Activated naive CD8-positive, alpha-beta T cell treated with anti-CD3 and anti-CD28 coated beads, Interleukin-2, amount 50 U/mL, for 24 hours (primary cell): ENCODE measurements around the gene SYTL2.

Source experiments
- ATAC-seq: fragments of 150-1000 bp; cut with Tn5 transposase; one replicate; pipeline ENCODE4 v1.10.0; 2021
- DNase-seq: peaks from one replicate; pipeline ENCODE4 v3.0.0; 2021
- H3K27ac Mint-ChIP-seq: one replicate; pipeline ENCODE4 v1.8.0; 2021; ENCODE audit warnings: mild to moderate bottlenecking, mixed read lengths
- H3K27me3 Mint-ChIP-seq: one replicate; pipeline ENCODE4 v1.8.0; 2021; ENCODE audit warnings: mixed read lengths
- H3K36me3 Mint-ChIP-seq: one replicate; pipeline ENCODE4 v1.8.0; 2021; ENCODE audit warnings: low read depth, mixed read lengths
- H3K4me1 Mint-ChIP-seq: one replicate; pipeline ENCODE4 v1.8.0; 2021; ENCODE audit warnings: mixed read lengths
- H3K4me3 Mint-ChIP-seq: one replicate; pipeline ENCODE4 v1.8.0; 2021; ENCODE audit warnings: mild to moderate bottlenecking, moderate library complexity, mixed read lengths
- H3K9me3 Mint-ChIP-seq: one replicate; pipeline ENCODE4 v1.8.0; 2021; ENCODE audit warnings: mixed read lengths

Gene SYTL2

GRCh38 chr11:85725510-85726258 is 85.3 kb downstream of the SYTL2 start:
- Mint-ChIP-seq H3K9me3 (no peaks in the 10 kb centered on the region), H3K36me3 (peaks cover 7% of the 10 kb centered on the region), H3K4me3 (no peak overlapping the region), H3K4me1 (no peaks in the 10 kb centered on the region), H3K27me3 (no peaks in the 10 kb centered on the region), H3K27ac (no peak overlapping the region)
- ATAC-seq: no peak
- no peak for DNase-seq

- DNase-seq (no peak), ATAC-seq (no peak)
- Mint-ChIP-seq H3K4me1 (no peaks in the 10 kb centered on the region), H3K4me3 (no peak overlapping the region), H3K36me3 (peaks cover 7% of the 10 kb centered on the region), H3K27ac (no peak overlapping the region), H3K27me3 (no peaks in the 10 kb centered on the region), H3K9me3 (no peaks in the 10 kb centered on the region)
These were observed 86.0 kb downstream of the SYTL2 start for GRCh38 chr11:85724748-85725465.

DNA sequence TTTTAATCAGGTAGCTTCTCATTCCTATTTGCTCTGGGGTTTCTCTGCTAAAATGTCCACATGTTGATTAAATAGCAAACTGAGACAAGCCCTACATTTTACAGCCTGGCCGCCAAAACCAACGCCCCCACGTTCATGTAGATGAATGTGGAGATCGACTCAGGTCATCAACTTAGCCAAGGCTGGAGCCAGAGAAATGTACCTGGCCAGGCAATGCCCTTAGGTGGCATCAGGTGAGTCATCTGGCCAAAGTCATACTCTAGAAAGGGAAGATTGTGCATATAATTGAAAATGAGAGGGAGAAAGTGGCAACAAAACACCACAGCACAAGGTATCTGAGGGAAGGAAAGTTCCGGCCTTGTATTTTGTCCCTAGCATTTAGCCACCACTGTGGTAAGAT is 87.9 kb downstream of the SYTL2 start:
- no peak for DNase-seq
- Mint-ChIP-seq H3K36me3 (peaks cover 7% of the 10 kb centered on the region), H3K27ac (no peak overlapping the region), H3K27me3 (no peaks in the 10 kb centered on the region), H3K4me3 (no peak overlapping the region), H3K9me3 (no peaks in the 10 kb centered on the region), H3K4me1 (no peaks in the 10 kb centered on the region)
- no peak for ATAC-seq

- DNase-seq (no peak), ATAC-seq (no peak)
- Mint-ChIP-seq H3K4me1 (peaks cover 9% of the 10 kb centered on the region), H3K27ac (no peak overlapping the region), H3K27me3 (no peaks in the 10 kb centered on the region), H3K9me3 (no peaks in the 10 kb centered on the region), H3K36me3 (no peaks in the 10 kb centered on the region), H3K4me3 (no peak overlapping the region)
These were observed 89.8 kb downstream of the SYTL2 start for GRCh38 chr11:85721191-85721590.

DNA sequence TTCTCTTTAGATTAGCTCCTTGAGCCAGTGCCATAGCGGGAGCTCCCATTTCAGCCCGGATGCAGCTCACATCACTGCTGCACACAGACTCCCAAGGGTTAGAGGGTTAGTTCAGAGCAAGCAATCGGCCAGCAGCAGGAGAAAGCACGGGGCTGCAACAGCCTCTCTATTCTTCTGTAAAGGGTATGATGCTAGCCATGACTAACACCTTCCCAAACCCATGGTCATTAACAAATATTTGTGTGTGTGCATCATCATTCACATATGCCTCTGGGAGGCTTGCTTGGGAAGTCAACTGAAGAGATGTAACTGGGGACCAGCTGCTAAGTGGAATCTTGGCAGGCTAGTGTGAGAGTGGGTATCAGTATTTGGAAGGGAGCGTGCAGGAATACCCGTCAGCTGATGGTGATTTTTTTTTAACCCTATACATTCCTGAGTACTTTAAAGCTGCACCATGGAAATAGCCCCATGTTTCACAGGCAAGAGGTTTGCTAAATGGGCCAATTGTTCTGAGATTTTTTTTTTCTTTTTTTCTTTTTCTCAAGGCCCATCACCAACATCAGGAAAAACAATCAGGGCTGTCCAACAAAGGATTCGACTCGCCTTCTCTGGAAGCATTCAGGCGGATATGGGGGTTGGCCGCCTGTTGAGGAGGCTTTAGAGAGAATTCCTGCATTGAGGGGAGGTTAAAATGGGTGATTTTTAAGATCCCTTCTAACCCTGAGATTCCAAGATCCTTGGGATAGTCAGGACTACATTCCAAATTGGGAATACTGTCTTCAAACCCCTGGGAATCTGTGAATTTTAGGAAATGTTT is 91.7 kb downstream of the SYTL2 start:
- no peak for ATAC-seq
- H3K36me3 Mint-ChIP-seq: no peaks in the 10 kb centered on the region
- H3K27me3 Mint-ChIP-seq: no peaks in the 10 kb centered on the region
- H3K4me1 Mint-ChIP-seq: peaks cover 9% of the 10 kb centered on the region
- DNase-seq: no peak
- no peak overlapping the region for H3K4me3 Mint-ChIP-seq
- H3K27ac Mint-ChIP-seq: no peak overlapping the region
- H3K9me3 Mint-ChIP-seq: no peaks in the 10 kb centered on the region

GRCh38 chr11:85718126-85718943 is 92.6 kb downstream of the SYTL2 start:
- no peaks in the 10 kb centered on the region for H3K9me3 Mint-ChIP-seq
- peaks cover 9% of the 10 kb centered on the region for H3K4me1 Mint-ChIP-seq
- no peak for ATAC-seq
- H3K36me3 Mint-ChIP-seq: no peaks in the 10 kb centered on the region
- no peaks in the 10 kb centered on the region for H3K27me3 Mint-ChIP-seq
- H3K27ac Mint-ChIP-seq: no peak overlapping the region
- no peak overlapping the region for H3K4me3 Mint-ChIP-seq
- no peak for DNase-seq

GRCh38 chr11:85717429-85717828 is 93.5 kb downstream of the SYTL2 start:
- H3K4me1 Mint-ChIP-seq: peaks cover 9% of the 10 kb centered on the region

DNA sequence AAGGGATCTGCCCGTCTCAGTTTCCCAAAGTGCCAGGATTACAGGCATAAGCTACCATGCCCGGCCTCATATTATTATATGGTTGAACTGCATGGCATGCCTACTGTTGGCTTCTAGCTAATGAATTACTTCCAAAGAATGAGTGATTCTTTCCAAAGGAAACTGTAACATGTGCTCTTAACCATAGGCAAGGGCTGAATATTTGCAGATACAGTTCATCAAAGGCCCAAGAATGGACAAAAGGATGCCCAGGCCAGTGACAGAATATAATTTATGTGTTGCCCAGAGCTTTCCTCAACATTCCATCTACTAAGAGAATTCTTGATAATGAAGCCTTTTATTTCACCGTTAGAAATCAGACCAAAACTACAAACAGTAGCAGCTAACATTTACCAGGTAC is 98.0 kb downstream of the SYTL2 start:
- H3K27me3 Mint-ChIP-seq: no peaks in the 10 kb centered on the region
- H3K9me3 Mint-ChIP-seq: no peaks in the 10 kb centered on the region
- ATAC-seq (no peak), DNase-seq (no peak)
- no peaks in the 10 kb centered on the region for H3K36me3 Mint-ChIP-seq
- no peak overlapping the region for H3K4me3 Mint-ChIP-seq
- H3K27ac Mint-ChIP-seq: no peak overlapping the region
- peaks cover 9% of the 10 kb centered on the region for H3K4me1 Mint-ChIP-seq

More at GRCh38 chr11:85717429-85717828, 93.5 kb downstream of the SYTL2 start:
- ATAC-seq (no peak), DNase-seq (no peak)
- Mint-ChIP-seq H3K27me3 (no peaks in the 10 kb centered on the region), H3K36me3 (no peaks in the 10 kb centered on the region), H3K27ac (no peak overlapping the region), H3K4me3 (no peak overlapping the region), H3K9me3 (no peaks in the 10 kb centered on the region)

- ATAC-seq (no peak), DNase-seq (no peak)
- Mint-ChIP-seq H3K36me3 (no peaks in the 10 kb centered on the region), H3K4me1 (no peaks in the 10 kb centered on the region), H3K4me3 (no peak overlapping the region), H3K27me3 (no peaks in the 10 kb centered on the region), H3K27ac (no peak overlapping the region), H3K9me3 (no peaks in the 10 kb centered on the region)
These were observed 100.0 kb downstream of the SYTL2 start for GRCh38 chr11:85710917-85711316.

DNA sequence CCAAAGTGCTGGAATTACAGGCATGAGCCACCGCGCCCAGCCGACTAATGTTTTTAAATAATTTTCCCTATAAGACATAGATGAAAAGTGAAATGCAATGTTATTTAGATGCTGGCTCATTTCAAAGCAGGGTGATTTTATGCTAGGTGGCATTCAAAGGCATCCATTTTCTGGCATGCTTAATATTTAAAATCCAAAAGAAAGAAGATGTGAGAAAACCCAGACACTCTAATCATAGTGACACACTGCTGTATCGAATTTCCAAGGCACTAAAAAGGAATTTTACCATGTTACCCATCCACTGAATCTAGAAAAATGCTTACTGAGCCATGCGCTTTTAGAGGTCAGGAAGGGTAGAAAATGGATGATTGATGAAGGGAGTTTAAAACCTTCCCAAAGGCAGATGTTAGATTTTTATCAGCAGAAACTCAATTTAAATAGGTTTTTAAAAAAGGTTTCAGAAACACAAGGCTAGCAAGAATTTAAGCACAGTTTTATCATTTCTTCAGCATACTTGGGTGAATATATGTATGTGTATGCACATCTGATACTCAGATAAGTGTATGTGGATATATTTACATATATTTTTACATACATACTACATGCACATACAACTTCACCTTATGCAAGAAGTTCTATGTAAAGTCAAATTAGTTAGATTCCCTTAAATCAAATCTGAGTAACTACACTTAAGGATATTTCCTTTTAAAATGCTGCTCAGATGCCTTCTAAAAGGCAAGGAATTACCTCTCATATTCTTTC is 100.8 kb downstream of the SYTL2 start:
- H3K27ac Mint-ChIP-seq: no peak overlapping the region

GRCh38 chr11:85705800-85706199 is 105.1 kb downstream of the SYTL2 start:
- no peak for ATAC-seq
- DNase-seq: no peak
- Mint-ChIP-seq H3K4me1 (peaks cover under 1% of the 10 kb centered on the region), H3K27me3 (no peaks in the 10 kb centered on the region), H3K4me3 (no peak overlapping the region), H3K36me3 (peaks cover 2% of the 10 kb centered on the region), H3K9me3 (no peaks in the 10 kb centered on the region), H3K27ac (no peak overlapping the region)

More for the DNA sequence above, 100.8 kb downstream of the SYTL2 start:
- DNase-seq (no peak), ATAC-seq (no peak)
- no peaks in the 10 kb centered on the region for H3K27me3 Mint-ChIP-seq
- H3K4me1 Mint-ChIP-seq: no peaks in the 10 kb centered on the region
- no peaks in the 10 kb centered on the region for H3K36me3 Mint-ChIP-seq
- no peak overlapping the region for H3K4me3 Mint-ChIP-seq
- H3K9me3 Mint-ChIP-seq: no peaks in the 10 kb centered on the region

DNA sequence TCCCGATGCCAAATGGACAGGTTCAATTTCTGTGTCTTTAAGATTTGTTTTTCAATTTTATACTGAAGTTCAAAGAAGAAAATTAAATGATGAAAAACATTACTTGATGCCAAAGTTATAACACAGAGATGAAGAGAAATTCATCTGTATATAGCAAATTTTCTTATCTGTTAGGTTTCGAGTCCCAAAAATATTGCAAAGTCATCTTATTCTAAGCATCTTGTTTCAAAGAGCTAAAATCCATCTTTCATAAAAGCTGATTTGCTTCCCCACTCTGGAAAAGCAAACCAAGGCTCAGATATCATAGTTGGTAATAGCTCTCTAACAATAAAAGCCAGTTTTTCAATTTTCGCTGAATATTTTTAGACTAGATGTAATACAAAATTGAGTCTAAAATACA is 106.0 kb downstream of the SYTL2 start:
- no peak overlapping the region for H3K27ac Mint-ChIP-seq

DNA sequence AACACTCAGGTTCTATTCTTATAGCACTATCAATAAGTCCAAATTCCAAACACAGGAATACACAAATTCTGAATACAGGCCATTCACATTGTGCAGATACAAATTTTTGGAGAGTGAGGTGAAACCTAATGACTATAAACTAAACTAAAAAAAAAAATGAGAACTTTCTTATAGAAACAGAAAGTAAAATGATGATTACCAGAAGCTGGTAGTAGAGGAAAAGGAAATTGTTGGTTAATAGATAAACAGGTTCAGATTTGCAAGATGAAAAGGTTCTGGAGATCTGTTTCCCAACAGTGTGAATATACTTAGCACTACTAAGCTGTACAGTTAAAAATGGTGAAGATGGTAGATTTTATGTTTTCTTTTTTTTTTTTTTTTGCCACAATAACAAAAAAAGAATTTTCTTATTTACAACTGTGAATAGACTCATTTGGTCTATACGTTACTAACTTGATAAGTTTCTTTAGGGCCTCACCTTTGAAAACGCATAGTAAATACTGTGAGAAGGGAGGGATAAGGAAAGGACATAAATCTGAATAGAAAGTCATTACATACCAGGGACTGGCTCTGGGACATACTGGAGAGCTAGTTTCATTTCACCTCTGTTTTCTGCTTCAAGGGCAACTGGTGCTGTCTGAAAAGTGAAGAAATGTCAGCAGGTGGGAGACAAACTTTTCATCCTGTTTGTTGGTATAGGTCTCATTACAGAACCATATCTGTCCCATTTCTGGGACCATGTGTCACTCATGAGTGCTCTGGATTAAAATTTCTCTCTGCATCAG is 110.8 kb downstream of the SYTL2 start:
- ATAC-seq (no peak), DNase-seq (no peak)
- Mint-ChIP-seq H3K9me3 (no peaks in the 10 kb centered on the region), H3K36me3 (peaks cover 2% of the 10 kb centered on the region), H3K4me1 (peaks cover 25% of the 10 kb centered on the region), H3K27ac (peak overlapping the region; percentile 66), H3K27me3 (no peaks in the 10 kb centered on the region), H3K4me3 (peak overlapping the region; percentile 35)

More for the DNA sequence above, 106.0 kb downstream of the SYTL2 start:
- ATAC-seq: no peak
- H3K4me3 Mint-ChIP-seq: no peak overlapping the region
- H3K36me3 Mint-ChIP-seq: peaks cover 2% of the 10 kb centered on the region
- H3K4me1 Mint-ChIP-seq: peaks cover 8% of the 10 kb centered on the region
- no peaks in the 10 kb centered on the region for H3K9me3 Mint-ChIP-seq
- no peak for DNase-seq
- H3K27me3 Mint-ChIP-seq: no peaks in the 10 kb centered on the region
